ENCODE measurements around the gene NINL. TPM values are rescaled to one million over a fixed set of nuclear protein-coding genes. Genes with fewer than 3 reads are reported as not detected.
"Not testable (repeated sequence)": the region's sequence is repeated elsewhere in the genome, so short reads cannot be mapped to it uniquely, and the experiment has no call there.

The NINL gene
- total RNA-seq, 6 experiments from 2014 or later = 3.6 to 16.0 (median 7.1) TPM

DNA sequence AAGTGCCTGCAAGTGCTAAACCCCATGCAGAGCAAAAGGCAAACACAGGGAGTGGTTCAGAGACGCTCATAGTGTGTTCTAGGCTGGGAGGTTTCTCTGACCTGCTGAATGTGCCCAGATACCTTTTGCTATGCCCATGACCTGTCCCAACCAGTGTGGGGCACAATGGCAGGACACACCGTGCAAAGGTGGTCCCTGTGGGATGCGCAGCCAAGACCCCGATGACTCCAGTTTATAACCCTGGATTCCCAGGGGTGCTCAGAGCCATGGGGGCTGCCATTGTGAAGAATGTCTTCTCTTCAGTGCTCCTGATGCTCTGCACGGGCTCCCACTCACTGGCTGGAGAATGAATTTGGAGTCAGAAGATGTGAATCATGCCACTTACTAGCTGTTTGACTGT lies 2.2 kb upstream of the NINL start:
- no peaks in the 10 kb centered on the region for H3K9me3 ChIP-seq
- ATAC-seq (no peak), DNase-seq (no peak)
- no peak overlapping the region for H3K27ac ChIP-seq
- H3K4me1 ChIP-seq = peaks cover 0 to 2% (median 0%) of the 10 kb centered on the region in 4 donors
- H3K4me3 ChIP-seq = no peak overlapping the region
- no peak for TF ChIP-seq POLR2A (IDR thresholded peaks at IDR 0.05)
- TF ChIP-seq, protein P1, sequence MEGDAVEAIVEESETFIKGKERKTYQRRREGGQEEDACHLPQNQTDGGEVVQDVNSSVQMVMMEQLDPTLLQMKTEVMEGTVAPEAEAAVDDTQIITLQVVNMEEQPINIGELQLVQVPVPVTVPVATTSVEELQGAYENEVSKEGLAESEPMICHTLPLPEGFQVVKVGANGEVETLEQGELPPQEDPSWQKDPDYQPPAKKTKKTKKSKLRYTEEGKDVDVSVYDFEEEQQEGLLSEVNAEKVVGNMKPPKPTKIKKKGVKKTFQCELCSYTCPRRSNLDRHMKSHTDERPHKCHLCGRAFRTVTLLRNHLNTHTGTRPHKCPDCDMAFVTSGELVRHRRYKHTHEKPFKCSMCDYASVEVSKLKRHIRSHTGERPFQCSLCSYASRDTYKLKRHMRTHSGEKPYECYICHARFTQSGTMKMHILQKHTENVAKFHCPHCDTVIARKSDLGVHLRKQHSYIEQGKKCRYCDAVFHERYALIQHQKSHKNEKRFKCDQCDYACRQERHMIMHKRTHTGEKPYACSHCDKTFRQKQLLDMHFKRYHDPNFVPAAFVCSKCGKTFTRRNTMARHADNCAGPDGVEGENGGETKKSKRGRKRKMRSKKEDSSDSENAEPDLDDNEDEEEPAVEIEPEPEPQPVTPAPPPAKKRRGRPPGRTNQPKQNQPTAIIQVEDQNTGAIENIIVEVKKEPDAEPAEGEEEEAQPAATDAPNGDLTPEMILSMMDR (IDR thresholded peaks at IDR 0.05) = no peak
- no peaks in the 10 kb centered on the region for H3K36me3 ChIP-seq
- intact Hi-C loops (cut with DNase I) = no loop called here
- 90% methylated on average over 4 of the region's 5 CpGs for WGBS (ENCODE audit: insufficient coverage, low coverage, low lambda C conversion rate, missing lambda C conversion rate)
- H3K27me3 ChIP-seq = no peaks in the 10 kb centered on the region

DNA sequence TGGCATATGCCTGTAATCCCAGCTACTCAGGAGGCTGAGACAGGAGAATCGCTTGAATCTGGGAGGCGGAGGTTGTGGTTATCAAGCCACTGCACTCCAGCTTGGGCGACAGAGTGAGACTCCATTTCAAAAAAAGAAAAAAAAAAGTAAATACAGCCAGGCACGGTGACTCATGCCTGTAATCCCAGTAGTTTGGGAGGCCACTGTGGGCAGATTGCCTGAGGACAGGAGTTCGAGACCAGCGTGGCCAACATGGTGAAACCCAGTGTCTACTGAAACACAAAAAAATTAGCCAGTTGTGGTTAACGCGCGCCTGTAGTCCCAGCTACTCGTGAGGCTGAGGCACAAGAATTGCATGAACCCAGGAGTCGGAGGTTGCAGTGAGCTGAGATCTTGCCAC lies 1.5 kb upstream of the NINL start:
- ATAC-seq (no peak), DNase-seq (no peak)
- Histone ChIP-seq H3K4me3 (no peak overlapping the region), H3K9me3 (no peaks in the 10 kb centered on the region), H3K27me3 (no peaks in the 10 kb centered on the region), H3K27ac (no peak overlapping the region), H3K36me3 (no peaks in the 10 kb centered on the region), H3K4me1 (peaks cover 0 to 2% (median 0%) of the 10 kb centered on the region in 4 donors)
- intact Hi-C loops (cut with DNase I) = no loop called here
- TF ChIP-seq POLR2A (IDR thresholded peaks at IDR 0.05) = no peak
- TF ChIP-seq, protein P1 (IDR thresholded peaks at IDR 0.05) = no peak
- WGBS (ENCODE audit: insufficient coverage, low coverage, low lambda C conversion rate, missing lambda C conversion rate) = 73% methylated on average over 9 of the region's 11 CpGs

DNA sequence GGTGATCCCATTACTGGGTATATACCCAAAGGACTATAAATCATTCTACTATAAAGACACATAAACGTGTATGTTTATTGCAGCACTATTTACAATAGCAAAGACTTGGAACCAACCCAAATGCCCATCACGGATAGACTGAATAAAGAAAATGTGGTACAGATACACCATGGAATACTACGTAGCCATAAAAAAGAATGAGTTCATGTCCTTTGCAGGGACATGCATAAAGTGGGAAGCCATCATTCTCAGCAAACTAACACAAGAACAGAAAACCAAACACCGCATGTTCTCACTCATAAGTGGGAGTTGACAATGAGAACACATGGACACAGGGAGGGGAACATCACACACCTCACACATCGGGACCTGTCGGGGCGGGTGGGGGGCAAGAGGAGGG lies 1.7 kb downstream of the NINL start:
- H3K36me3 ChIP-seq; ATAC-seq; H3K4me1 ChIP-seq; H3K27me3 ChIP-seq; H3K4me3 ChIP-seq; H3K9me3 ChIP-seq; H3K27ac ChIP-seq; DNase-seq; intact Hi-C loops (cut with DNase I): not testable (repeated sequence)
- 88% methylated on average over 7 of the region's 7 CpGs for WGBS (ENCODE audit: insufficient coverage, low coverage, low lambda C conversion rate, missing lambda C conversion rate)

GRCh38 chr20:25580711-25581110 lies 4.6 kb downstream of the NINL start:
- ATAC-seq (no peak), DNase-seq (no peak)
- TF ChIP-seq, protein P1 (IDR thresholded peaks at IDR 0.05) = no peak
- TF ChIP-seq POLR2A (IDR thresholded peaks at IDR 0.05) = no peak
- Histone ChIP-seq H3K36me3 (no peaks in the 10 kb centered on the region), H3K9me3 (no peaks in the 10 kb centered on the region), H3K27ac (no peak overlapping the region), H3K4me3 (no peak overlapping the region), H3K4me1 (peaks cover 0 to 2% (median 0%) of the 10 kb centered on the region in 4 donors), H3K27me3 (no peaks in the 10 kb centered on the region)
- intact Hi-C loops (cut with DNase I) = no loop called here
- WGBS (ENCODE audit: insufficient coverage, low coverage, low lambda C conversion rate, missing lambda C conversion rate) = 33% methylated on average over 1 of the region's 4 CpGs

- no peaks in the 10 kb centered on the region for H3K9me3 ChIP-seq
- intact Hi-C loops (cut with DNase I) = loop anchor here in 1 of 2 donors (10.0 kb wide), 1 partner anchor 84 kb away; no protein-coding TSS in a partner anchor
- no peak overlapping the region for H3K4me3 ChIP-seq
- ATAC-seq (no peak), DNase-seq (no peak)
- no peaks in the 10 kb centered on the region for H3K27me3 ChIP-seq
- TF ChIP-seq, protein P1 (IDR thresholded peaks at IDR 0.05) = no peak
- TF ChIP-seq POLR2A (IDR thresholded peaks at IDR 0.05) = no peak
- H3K36me3 ChIP-seq = no peaks in the 10 kb centered on the region
- 68% methylated on average over 7 of the region's 11 CpGs for WGBS (ENCODE audit: insufficient coverage, low coverage, low lambda C conversion rate, missing lambda C conversion rate)
- H3K27ac ChIP-seq = no peak overlapping the region
- H3K4me1 ChIP-seq = no peaks in the 10 kb centered on the region
These were observed 6.1 kb downstream of the NINL start for GRCh38 chr20:25579081-25579770.

Data from right lobe of liver (tissue), 6 donors.